Bronchial epithelial cell (primary cell): ENCODE data around the gene VSIG10. TPM values are rescaled to one million over a fixed set of nuclear protein-coding genes. Genes with fewer than 3 reads are reported as not detected.
A peak's percentile ranks its signal among the peaks of the same experiment; 100 is the strongest.

Experiments used
- DNase-seq: peaks from one replicate; pipeline ENCODE4 v3.0.0-alpha.2; 2010; ENCODE audit warnings: low read depth
- FAIRE-seq: peaks from 2 replicates; lab custom pipeline; 2011; peaks lifted over from hg19 to GRCh38; lab: Jason Lieb, UNC
- H3K27me3 ChIP-seq: 2 replicates; pipeline ENCODE4 v1.5.1; 2011; ENCODE audit warnings: low read length; ENCODE audit not compliant: control insufficient read depth, insufficient read depth
- H3K36me3 ChIP-seq: 2 replicates; pipeline ENCODE4 v1.5.1; 2011; ENCODE audit warnings: low read length; ENCODE audit not compliant: control insufficient read depth, insufficient read depth
- H3K4me3 ChIP-seq: 2 replicates; pipeline ENCODE4 v1.5.1; 2011; ENCODE audit warnings: mild to moderate bottlenecking, low read depth, low read length, control low read depth
- CTCF ChIP-seq: IDR thresholded peaks from 2 replicates; pipeline ENCODE4 v1.5.1; 2011; ENCODE audit warnings: mild to moderate bottlenecking, moderate library complexity, low read length, control low read depth, inconsistent platforms; ENCODE audit not compliant: insufficient read depth, severe bottlenecking
- total RNA-seq: library from RNA; depleted of rRNA; stranded (reverse); fragments of >200 nt; gene quantifications from 2 replicates; pipeline ENCODE4 v1.2.1, GENCODE V29; 2014

The VSIG10 gene
- total RNA-seq, 1 donor from 2014 or later: 20.0 TPM

DNA sequence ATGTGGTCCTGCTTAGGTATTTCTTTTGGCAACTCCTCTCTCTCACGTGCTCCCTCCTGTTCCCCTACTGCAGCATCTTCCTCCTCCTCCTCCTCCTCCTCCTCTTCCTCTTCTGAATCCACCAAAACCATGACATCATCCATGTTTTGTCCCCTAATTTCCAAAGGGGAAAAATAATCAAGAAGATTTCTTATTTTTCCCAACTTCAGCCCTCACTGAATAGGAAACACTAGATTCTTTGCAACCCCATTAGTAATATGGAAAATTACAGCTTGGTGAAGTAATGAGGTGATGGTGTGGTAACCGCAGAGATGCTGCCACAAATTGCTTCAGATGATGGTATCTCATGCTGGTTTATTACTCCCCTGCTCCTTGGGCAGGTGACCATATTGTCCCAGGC, 35.4 kb downstream of the VSIG10 start:
- H3K27me3 ChIP-seq: no peaks in the 10 kb centered on the region
- no peak for FAIRE-seq
- H3K4me3 ChIP-seq: no peak overlapping the region
- DNase-seq: no peak
- H3K36me3 ChIP-seq: no peaks in the 10 kb centered on the region
- TF ChIP-seq CTCF: no peak

GRCh38 chr12:118065380-118065779, 38.4 kb downstream of the VSIG10 start:
- FAIRE-seq (no peak), DNase-seq (no peak)
- no peaks in the 10 kb centered on the region for H3K36me3 ChIP-seq
- no peak for TF ChIP-seq CTCF
- no peaks in the 10 kb centered on the region for H3K27me3 ChIP-seq
- no peak overlapping the region for H3K4me3 ChIP-seq

- peak; percentile 12 for TF ChIP-seq CTCF
Measured at GRCh38 chr12:118064608-118065007, 39.2 kb downstream of the VSIG10 start.

DNA sequence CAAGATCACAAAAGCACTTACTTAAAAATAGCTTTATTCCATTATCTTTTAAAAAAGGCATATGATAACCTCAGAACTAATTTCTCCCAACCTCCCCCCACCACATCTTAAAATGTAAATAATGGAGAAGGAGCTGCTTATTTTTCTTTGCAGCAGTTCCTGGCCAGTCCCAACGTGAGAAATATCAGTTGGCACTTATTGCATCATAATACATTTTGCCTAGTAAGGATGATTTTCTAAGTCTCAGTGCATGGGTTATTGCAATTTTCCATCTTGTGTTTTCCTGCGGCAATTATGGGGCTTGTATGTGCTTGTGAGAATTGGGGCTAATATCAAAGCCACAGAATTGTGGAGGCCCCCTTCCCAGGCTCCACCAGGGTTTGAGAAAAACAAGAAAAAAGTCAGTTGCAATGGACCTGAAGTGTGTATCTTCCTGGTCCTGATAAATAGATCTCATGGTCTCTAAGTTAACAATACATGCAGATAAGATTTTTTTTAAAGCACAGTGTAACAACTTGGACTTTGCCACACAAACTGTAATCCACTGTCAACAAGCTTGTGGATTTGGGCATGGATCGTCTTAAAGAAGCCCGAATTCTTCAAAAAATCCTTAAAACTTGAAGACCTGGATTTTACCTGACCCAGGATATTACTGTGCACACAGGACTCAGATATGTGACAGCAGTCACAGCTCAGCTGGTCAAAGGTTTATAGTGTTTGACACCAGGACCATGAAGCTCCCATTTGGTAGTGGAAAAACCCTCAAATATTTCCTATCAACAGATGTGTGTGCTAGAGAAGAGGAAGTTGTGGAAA, 40.0 kb downstream of the VSIG10 start:
- no peaks in the 10 kb centered on the region for H3K36me3 ChIP-seq
- peak; percentile 30 for DNase-seq
- no peaks in the 10 kb centered on the region for H3K27me3 ChIP-seq
- FAIRE-seq: no peak
- no peak overlapping the region for H3K4me3 ChIP-seq
- TF ChIP-seq CTCF: no peak

More at GRCh38 chr12:118064608-118065007, 39.2 kb downstream of the VSIG10 start:
- DNase-seq (no peak), FAIRE-seq (no peak)
- H3K27me3 ChIP-seq: no peaks in the 10 kb centered on the region
- H3K4me3 ChIP-seq: no peak overlapping the region
- no peaks in the 10 kb centered on the region for H3K36me3 ChIP-seq

GRCh38 chr12:118061873-118062843, 41.7 kb downstream of the VSIG10 start:
- DNase-seq: peak; percentile 42
- no peak for FAIRE-seq
- H3K27me3 ChIP-seq: no peaks in the 10 kb centered on the region
- H3K4me3 ChIP-seq: peak overlapping the region; percentile 61
- no peaks in the 10 kb centered on the region for H3K36me3 ChIP-seq
- no peak for TF ChIP-seq CTCF
